WTC11 (cell line): ENCODE measurements around the gene CYP4A22. TPM values are rescaled to one million over a fixed set of nuclear protein-coding genes. Genes with fewer than 3 reads are reported as not detected.

Experiments
- ATAC-seq: fragments of 200-7000 bp; cut with Tn5 transposase; 2 replicates; pipeline ENCODE4 v1.10.0; 2021; ENCODE audit warnings: mild to moderate bottlenecking, moderate library complexity
- CTCF ChIA-PET: fragments of 300-600 bp; sonication (Branson Sonifier 250); formaldehyde crosslinking; loops from one replicate; lab custom pipeline; 2021; ENCODE audit warnings: antibody characterized with exemption; lab: Charles Lee
- POLR2A ChIA-PET: fragments of 350-600 bp; sonication (Branson Sonifier 250); formaldehyde crosslinking; loops from one replicate; lab custom pipeline; 2021; ENCODE audit warnings: antibody characterized with exemption; lab: Charles Lee
- DNase-seq: peaks from one replicate; pipeline ENCODE4 v3.0.0; 2021; ENCODE audit warnings: low spot score
- H3K27ac Mint-ChIP-seq: 2 replicates; pipeline ENCODE4 v1.8.0; 2021; ENCODE audit warnings: mixed read lengths
- H3K27me3 Mint-ChIP-seq: 2 replicates; pipeline ENCODE4 v1.8.0; 2021; ENCODE audit warnings: low read depth, mild to moderate bottlenecking, moderate library complexity, mixed read lengths
- H3K36me3 Mint-ChIP-seq: 2 replicates; pipeline ENCODE4 v1.8.0; 2021; ENCODE audit warnings: mixed read lengths
- H3K4me1 Mint-ChIP-seq: 2 replicates; pipeline ENCODE4 v1.8.0; 2022; ENCODE audit warnings: mixed read lengths
- H3K4me3 Mint-ChIP-seq: 2 replicates; pipeline ENCODE4 v1.8.0; 2021; ENCODE audit warnings: mild to moderate bottlenecking, moderate library complexity, mixed read lengths
- H3K9me3 Mint-ChIP-seq: 2 replicates; pipeline ENCODE4 v1.8.0; 2021; ENCODE audit warnings: mixed read lengths
- ARID4B ChIP-seq: sonication (generic); formaldehyde crosslinking; IDR thresholded peaks from 2 replicates; pipeline ENCODE4 v1.8.0; 2023; ENCODE audit warnings: missing genetic modification reagents, mild to moderate bottlenecking, borderline replicate concordance
- CBFB ChIP-seq: sonication (generic); formaldehyde crosslinking; IDR thresholded peaks from 2 replicates; pipeline ENCODE4 v1.8.1; 2022; ENCODE audit warnings: mild to moderate bottlenecking, low read depth, missing genetic modification reagents
- CREB1 ChIP-seq: sonication (generic); formaldehyde crosslinking; IDR thresholded peaks from 2 replicates; pipeline ENCODE4 v1.8.0; 2023; ENCODE audit warnings: mild to moderate bottlenecking, missing genetic modification reagents
- ELF4 ChIP-seq: sonication (generic); formaldehyde crosslinking; IDR thresholded peaks from 2 replicates; pipeline ENCODE4 v1.8.1; 2022; ENCODE audit warnings: low read depth, mild to moderate bottlenecking, moderate library complexity, missing genetic modification reagents
- IRF1 ChIP-seq: sonication (generic); formaldehyde crosslinking; IDR thresholded peaks from 2 replicates; pipeline ENCODE4 v1.8.0; 2023; ENCODE audit warnings: missing genetic modification reagents
- JAZF1 ChIP-seq: fragments of 250-450 bp; sonication (Bioruptor Pico); IDR thresholded peaks from 2 replicates; pipeline ENCODE4 v1.9.0; 2021; ENCODE audit warnings: moderate library complexity, mild to moderate bottlenecking, inconsistent platforms
- JUN ChIP-seq: sonication (generic); formaldehyde crosslinking; IDR thresholded peaks from 2 replicates; pipeline ENCODE4 v1.8.0; 2023; ENCODE audit warnings: mild to moderate bottlenecking, missing genetic modification reagents
- NR1H2 ChIP-seq: sonication (generic); formaldehyde crosslinking; IDR thresholded peaks from 2 replicates; pipeline ENCODE4 v1.9.0; 2021; ENCODE audit warnings: mild to moderate bottlenecking, moderate library complexity, missing genetic modification reagents
- NR2C2 ChIP-seq: sonication (generic); formaldehyde crosslinking; IDR thresholded peaks from 2 replicates; pipeline ENCODE4 v1.8.0; 2022; ENCODE audit warnings: mild to moderate bottlenecking, missing genetic modification reagents
- TEAD1 ChIP-seq: sonication (generic); formaldehyde crosslinking; IDR thresholded peaks from 2 replicates; pipeline ENCODE4 v1.8.0; 2022; ENCODE audit warnings: mild to moderate bottlenecking, missing genetic modification reagents
- TEAD4 ChIP-seq: sonication (generic); formaldehyde crosslinking; IDR thresholded peaks from 2 replicates; pipeline ENCODE4 v1.8.0; 2022; ENCODE audit warnings: mild to moderate bottlenecking, missing genetic modification reagents
- TP53 ChIP-seq: sonication (generic); formaldehyde crosslinking; IDR thresholded peaks from 2 replicates; pipeline ENCODE4 v1.8.1; 2023; ENCODE audit warnings: mild to moderate bottlenecking, missing genetic modification reagents
- total RNA-seq: library from RNA; stranded (reverse); gene quantifications from 3 replicates; pipeline ENCODE4 v1.2.3, GENCODE V29; 2021
- TF ChIP-seq, protein P1 (sequence below): sonication (generic); formaldehyde crosslinking; IDR thresholded peaks from 2 replicates; pipeline ENCODE4 v1.8.1; 2022; ENCODE audit warnings: missing genetic modification reagents, borderline replicate concordance
- TF ChIP-seq, protein P2 (sequence below): sonication (generic); formaldehyde crosslinking; IDR thresholded peaks from 2 replicates; pipeline ENCODE4 v1.8.0; 2022; ENCODE audit warnings: missing genetic modification reagents
- TF ChIP-seq, protein P3 (sequence below): sonication (generic); formaldehyde crosslinking; IDR thresholded peaks from 2 replicates; pipeline ENCODE4 v1.8.0; 2022; ENCODE audit warnings: mild to moderate bottlenecking, missing genetic modification reagents
- TF ChIP-seq, protein P4 (sequence below): sonication (generic); formaldehyde crosslinking; IDR thresholded peaks from 2 replicates; pipeline ENCODE4 v1.8.0; 2022; ENCODE audit warnings: mild to moderate bottlenecking, missing genetic modification reagents
- TF ChIP-seq, protein P5 (sequence below): fragments of 250-450 bp; sonication (Bioruptor Pico); IDR thresholded peaks from 2 replicates; pipeline ENCODE4 v1.9.0; 2021; ENCODE audit warnings: moderate library complexity, mild to moderate bottlenecking, inconsistent platforms, borderline replicate concordance

The CYP4A22 gene
- total RNA-seq, 1 experiment from 2014 or later = not detected

DNA sequence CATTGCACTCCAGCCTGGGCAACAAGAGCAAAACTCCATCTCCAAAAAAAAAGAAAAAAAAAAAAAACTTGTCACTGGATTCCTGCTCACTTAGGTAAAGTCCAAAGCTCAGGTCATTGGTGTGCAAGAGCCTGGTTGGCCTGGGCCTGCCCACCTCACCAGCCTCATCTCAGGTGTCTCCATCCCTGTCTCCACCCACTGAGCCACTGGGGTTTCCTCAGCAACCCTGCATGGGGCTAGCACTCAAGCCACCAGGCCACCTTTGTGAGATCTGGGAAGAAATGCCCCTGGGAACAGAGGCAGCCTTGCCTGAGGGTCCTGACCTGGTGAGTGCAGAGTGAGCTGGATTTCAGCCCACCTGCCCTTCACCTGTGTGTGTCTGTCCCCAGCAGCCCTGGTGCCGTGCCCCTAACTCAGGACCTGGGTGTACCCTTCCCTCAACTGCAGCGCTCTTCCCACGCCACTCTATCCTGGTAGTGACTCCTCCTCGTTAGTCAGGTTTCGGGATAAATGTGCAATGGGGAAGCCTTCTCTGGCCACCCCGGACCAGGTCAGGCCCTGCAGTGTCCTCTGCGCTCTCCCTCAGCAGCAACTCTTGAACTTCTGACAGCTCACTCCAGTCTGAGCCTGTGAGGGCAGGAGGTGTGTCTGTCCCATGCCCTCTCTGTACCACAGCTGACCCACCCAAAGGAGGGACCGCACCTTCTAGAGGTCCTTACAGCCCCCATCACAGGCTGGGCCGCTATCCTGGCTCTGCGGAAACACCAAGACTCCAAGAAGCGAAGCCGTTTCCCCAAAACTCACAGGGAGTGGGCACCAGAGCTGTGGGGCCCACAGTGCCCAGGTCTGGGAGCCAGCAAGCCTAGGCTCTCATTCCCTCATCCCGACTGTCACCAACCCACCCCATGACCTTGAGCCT, 49.3 kb downstream of the CYP4A22 start (continued):
- no peak for TF ChIP-seq TEAD4
- TF ChIP-seq IRF1 (CRISPR knock-in tag) = no peak
- no peak for TF ChIP-seq ELF4 (CRISPR knock-in tag)
- TF ChIP-seq, protein P1, sequence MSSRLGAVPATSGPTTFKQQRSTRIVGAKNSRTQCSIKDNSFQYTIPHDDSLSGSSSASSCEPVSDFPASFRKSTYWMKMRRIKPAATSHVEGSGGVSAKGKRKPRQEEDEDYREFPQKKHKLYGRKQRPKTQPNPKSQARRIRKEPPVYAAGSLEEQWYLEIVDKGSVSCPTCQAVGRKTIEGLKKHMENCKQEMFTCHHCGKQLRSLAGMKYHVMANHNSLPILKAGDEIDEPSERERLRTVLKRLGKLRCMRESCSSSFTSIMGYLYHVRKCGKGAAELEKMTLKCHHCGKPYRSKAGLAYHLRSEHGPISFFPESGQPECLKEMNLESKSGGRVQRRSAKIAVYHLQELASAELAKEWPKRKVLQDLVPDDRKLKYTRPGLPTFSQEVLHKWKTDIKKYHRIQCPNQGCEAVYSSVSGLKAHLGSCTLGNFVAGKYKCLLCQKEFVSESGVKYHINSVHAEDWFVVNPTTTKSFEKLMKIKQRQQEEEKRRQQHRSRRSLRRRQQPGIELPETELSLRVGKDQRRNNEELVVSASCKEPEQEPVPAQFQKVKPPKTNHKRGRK (CRISPR knock-in tag) = no peak
- TF ChIP-seq, protein P2, sequence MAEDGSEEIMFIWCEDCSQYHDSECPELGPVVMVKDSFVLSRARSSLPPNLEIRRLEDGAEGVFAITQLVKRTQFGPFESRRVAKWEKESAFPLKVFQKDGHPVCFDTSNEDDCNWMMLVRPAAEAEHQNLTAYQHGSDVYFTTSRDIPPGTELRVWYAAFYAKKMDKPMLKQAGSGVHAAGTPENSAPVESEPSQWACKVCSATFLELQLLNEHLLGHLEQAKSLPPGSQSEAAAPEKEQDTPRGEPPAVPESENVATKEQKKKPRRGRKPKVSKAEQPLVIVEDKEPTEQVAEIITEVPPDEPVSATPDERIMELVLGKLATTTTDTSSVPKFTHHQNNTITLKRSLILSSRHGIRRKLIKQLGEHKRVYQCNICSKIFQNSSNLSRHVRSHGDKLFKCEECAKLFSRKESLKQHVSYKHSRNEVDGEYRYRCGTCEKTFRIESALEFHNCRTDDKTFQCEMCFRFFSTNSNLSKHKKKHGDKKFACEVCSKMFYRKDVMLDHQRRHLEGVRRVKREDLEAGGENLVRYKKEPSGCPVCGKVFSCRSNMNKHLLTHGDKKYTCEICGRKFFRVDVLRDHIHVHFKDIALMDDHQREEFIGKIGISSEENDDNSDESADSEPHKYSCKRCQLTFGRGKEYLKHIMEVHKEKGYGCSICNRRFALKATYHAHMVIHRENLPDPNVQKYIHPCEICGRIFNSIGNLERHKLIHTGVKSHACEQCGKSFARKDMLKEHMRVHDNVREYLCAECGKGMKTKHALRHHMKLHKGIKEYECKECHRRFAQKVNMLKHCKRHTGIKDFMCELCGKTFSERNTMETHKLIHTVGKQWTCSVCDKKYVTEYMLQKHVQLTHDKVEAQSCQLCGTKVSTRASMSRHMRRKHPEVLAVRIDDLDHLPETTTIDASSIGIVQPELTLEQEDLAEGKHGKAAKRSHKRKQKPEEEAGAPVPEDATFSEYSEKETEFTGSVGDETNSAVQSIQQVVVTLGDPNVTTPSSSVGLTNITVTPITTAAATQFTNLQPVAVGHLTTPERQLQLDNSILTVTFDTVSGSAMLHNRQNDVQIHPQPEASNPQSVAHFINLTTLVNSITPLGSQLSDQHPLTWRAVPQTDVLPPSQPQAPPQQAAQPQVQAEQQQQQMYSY (CRISPR knock-in tag) = no peak
- no peak for TF ChIP-seq TEAD1 (CRISPR knock-in tag)
- TF ChIP-seq NR2C2 (CRISPR knock-in tag) = no peak

DNA sequence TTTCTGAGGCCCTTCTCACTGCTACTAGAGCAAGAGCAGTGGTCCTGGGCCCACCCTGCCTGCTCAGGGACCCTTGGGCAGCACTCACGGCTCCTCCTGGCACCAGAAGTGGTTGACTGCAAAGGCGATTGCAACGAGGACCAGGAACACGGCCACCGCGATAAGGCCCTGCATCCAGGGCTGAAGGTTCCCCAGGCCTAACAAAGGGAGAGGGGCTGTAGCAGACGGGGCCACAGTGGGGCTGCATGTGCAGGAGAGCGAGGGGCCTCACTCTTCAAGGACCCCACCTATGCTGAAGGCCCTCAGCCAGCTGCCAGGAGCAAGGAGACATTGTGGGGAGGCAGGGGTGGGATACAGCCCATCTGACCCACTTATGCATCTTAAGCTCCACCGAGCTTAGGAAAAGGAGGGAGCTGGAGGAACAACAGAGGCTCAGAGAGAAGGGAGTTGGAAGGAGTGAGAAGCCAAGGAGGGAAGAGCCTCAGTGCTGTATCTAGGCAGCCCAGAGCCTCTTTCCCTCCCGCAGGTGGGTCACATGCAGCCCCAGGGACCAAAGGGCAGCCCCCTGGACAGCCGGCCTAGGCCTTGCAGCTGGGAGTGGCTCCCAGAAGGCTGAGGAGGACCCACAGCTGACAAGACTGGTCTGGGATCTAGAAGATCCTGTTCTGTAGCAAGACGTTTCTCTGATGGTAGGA, 50.1 kb downstream of the CYP4A22 start:
- no peak overlapping the region for H3K27ac Mint-ChIP-seq
- CTCF ChIA-PET = interaction anchor here (7.3 kb wide), 1 partner anchor 7 kb away, joined by 152 read pairs; no protein-coding TSS in a partner anchor
- TF ChIP-seq, protein P3, sequence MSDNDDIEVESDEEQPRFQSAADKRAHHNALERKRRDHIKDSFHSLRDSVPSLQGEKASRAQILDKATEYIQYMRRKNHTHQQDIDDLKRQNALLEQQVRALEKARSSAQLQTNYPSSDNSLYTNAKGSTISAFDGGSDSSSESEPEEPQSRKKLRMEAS (CRISPR knock-in tag) = no peak
- TF ChIP-seq TP53 (no peak), CBFB (no peak), CREB1 (CRISPR knock-in tag) (no peak), NR1H2 (CRISPR knock-in tag) (no peak), TEAD1 (CRISPR knock-in tag) (no peak), JUN (CRISPR knock-in tag) (no peak), JAZF1 (CRISPR knock-in tag) (no peak), ARID4B (CRISPR knock-in tag) (no peak)
- TF ChIP-seq, protein P4, sequence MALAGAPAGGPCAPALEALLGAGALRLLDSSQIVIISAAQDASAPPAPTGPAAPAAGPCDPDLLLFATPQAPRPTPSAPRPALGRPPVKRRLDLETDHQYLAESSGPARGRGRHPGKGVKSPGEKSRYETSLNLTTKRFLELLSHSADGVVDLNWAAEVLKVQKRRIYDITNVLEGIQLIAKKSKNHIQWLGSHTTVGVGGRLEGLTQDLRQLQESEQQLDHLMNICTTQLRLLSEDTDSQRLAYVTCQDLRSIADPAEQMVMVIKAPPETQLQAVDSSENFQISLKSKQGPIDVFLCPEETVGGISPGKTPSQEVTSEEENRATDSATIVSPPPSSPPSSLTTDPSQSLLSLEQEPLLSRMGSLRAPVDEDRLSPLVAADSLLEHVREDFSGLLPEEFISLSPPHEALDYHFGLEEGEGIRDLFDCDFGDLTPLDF (CRISPR knock-in tag) = no peak
- TF ChIP-seq, protein P5, sequence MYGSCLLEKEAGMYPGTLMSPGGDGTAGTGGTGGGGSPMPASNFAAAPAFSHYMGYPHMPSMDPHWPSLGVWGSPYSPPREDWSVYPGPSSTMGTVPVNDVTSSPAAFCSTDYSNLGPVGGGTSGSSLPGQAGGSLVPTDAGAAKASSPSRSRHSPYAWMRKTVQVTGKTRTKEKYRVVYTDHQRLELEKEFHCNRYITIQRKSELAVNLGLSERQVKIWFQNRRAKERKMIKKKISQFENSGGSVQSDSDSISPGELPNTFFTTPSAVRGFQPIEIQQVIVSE (CRISPR knock-in tag) = no peak
- no peaks in the 10 kb centered on the region for H3K36me3 Mint-ChIP-seq
- no peak for ATAC-seq
- H3K27me3 Mint-ChIP-seq = peaks cover 22% of the 10 kb centered on the region
- no peak for DNase-seq
- H3K4me3 Mint-ChIP-seq = no peak overlapping the region
- H3K9me3 Mint-ChIP-seq = no peaks in the 10 kb centered on the region
- H3K4me1 Mint-ChIP-seq = peaks cover 19% of the 10 kb centered on the region
- POLR2A ChIA-PET = no interaction called here
